Ishikawa (cell line): ENCODE measurements around the gene EPN2.

Experiments
- CEBPB ChIP-seq: IDR thresholded peaks from 2 replicates; pipeline ENCODE4 v1.6.1; 2012
- CREB1 ChIP-seq: IDR thresholded peaks from 2 replicates; pipeline ENCODE4 v1.6.1; 2012; ENCODE audit warnings: low read depth
- EGR1 ChIP-seq: IDR thresholded peaks from 2 replicates; pipeline ENCODE4 v1.6.1; 2012
- EP300 ChIP-seq: IDR thresholded peaks from 2 replicates; pipeline ENCODE4 v1.6.1; 2012; ENCODE audit warnings: borderline replicate concordance
- FOXM1 ChIP-seq: IDR thresholded peaks from 2 replicates; pipeline ENCODE4 v1.6.1; 2012; ENCODE audit warnings: low read depth, borderline replicate concordance
- MAX ChIP-seq: IDR thresholded peaks from 2 replicates; pipeline ENCODE4 v1.6.1; 2012
- NFIC ChIP-seq: IDR thresholded peaks from 2 replicates; pipeline ENCODE4 v1.6.1; 2012
- RAD21 ChIP-seq: IDR thresholded peaks from 2 replicates; pipeline ENCODE4 v1.6.1; 2012; ENCODE audit warnings: low read depth
- REST ChIP-seq: IDR thresholded peaks from 2 replicates; pipeline ENCODE4 v1.6.1; 2012; ENCODE audit warnings: low read depth, mild to moderate bottlenecking
- TAF1 ChIP-seq: IDR thresholded peaks from 2 replicates; pipeline ENCODE4 v1.6.1; 2012; ENCODE audit warnings: low read depth, mild to moderate bottlenecking
- TCF12 ChIP-seq: IDR thresholded peaks from 2 replicates; pipeline ENCODE4 v1.6.1; 2012; ENCODE audit warnings: low read depth
- TEAD4 ChIP-seq: IDR thresholded peaks from 2 replicates; pipeline ENCODE4 v1.6.1; 2012
- USF1 ChIP-seq: IDR thresholded peaks from 2 replicates; pipeline ENCODE4 v1.6.1; 2012
- YY1 ChIP-seq: IDR thresholded peaks from 2 replicates; pipeline ENCODE4 v1.6.1; 2012; ENCODE audit warnings: low read depth
- ZBTB7A ChIP-seq: IDR thresholded peaks from 2 replicates; pipeline ENCODE4 v1.6.1; 2012; ENCODE audit warnings: low read depth

Gene EPN2

GRCh38 chr17:19359856-19360255 lies 122.7 kb downstream of the EPN2 start:
- TF ChIP-seq TCF12, result no peak
- no peak for TF ChIP-seq ZBTB7A
- TF ChIP-seq TAF1, result no peak
- TF ChIP-seq EP300, result no peak
- no peak for TF ChIP-seq TEAD4
- TF ChIP-seq REST, result no peak
- no peak for TF ChIP-seq CEBPB

GRCh38 chr17:19360772-19361171 lies 123.6 kb downstream of the EPN2 start:
- TF ChIP-seq REST (no peak), RAD21 (no peak), TEAD4 (no peak), MAX (no peak), CEBPB (no peak), TAF1 (no peak)

GRCh38 chr17:19361326-19361725 lies 124.2 kb downstream of the EPN2 start:
- TF ChIP-seq FOXM1, result no peak
- no peak for TF ChIP-seq EP300
- TF ChIP-seq ZBTB7A, result no peak
- no peak for TF ChIP-seq USF1
- TF ChIP-seq NFIC, result no peak
- TF ChIP-seq CEBPB, result no peak
- TF ChIP-seq TCF12, result no peak
- no peak for TF ChIP-seq CREB1
- no peak for TF ChIP-seq REST
- TF ChIP-seq TAF1, result no peak
- TF ChIP-seq YY1, result no peak
- no peak for TF ChIP-seq TEAD4
- no peak for TF ChIP-seq MAX
- TF ChIP-seq EGR1, result no peak
- TF ChIP-seq RAD21, result no peak

- TF ChIP-seq TAF1 (no peak), FOXM1 (no peak), RAD21 (no peak), REST (no peak), MAX (no peak), ZBTB7A (no peak), NFIC (no peak), USF1 (no peak), TEAD4 (no peak), TCF12 (no peak)
These were observed 124.7 kb downstream of the EPN2 start for GRCh38 chr17:19361944-19362276.
